Endothelial cell of umbilical vein (primary cell): Measurements from ENCODE around the gene PLRG1.

ENCODE experiments used
- CTCF ChIP-seq, 2 donors: IDR thresholded peaks; 1 replicate in 1 of 2; 2 replicates in 1 of 2; pipeline ENCODE4 v1.5.1; 2011; ENCODE audit warnings: low read length in 2 of 2, mild to moderate bottlenecking in 2 of 2, moderate library complexity in 2 of 2, control low read depth in 1 of 2, inconsistent platforms in 1 of 2, low read depth in 1 of 2; ENCODE audit not compliant: insufficient read depth in 1 of 2; ENCODE audit errors: extremely low read depth in 1 of 2
- POLR2A ChIP-seq: IDR thresholded peaks from 2 replicates; pipeline ENCODE4 v1.6.1; 2012; ENCODE audit warnings: low read depth, mild to moderate bottlenecking, control low read depth, low read length

GRCh38 chr4:154583677-154584076 is 33.5 kb upstream of the PLRG1 start:
- TF ChIP-seq POLR2A = no peak
- TF ChIP-seq CTCF (IDR thresholded peaks at IDR 0.05; ENCODE audit: extremely low read depth in 1 of 2, insufficient read depth in 1 of 2, low read depth in 1 of 2, low read length in 2 of 2) = no peak
